Mucosa of stomach (tissue), 1 donor: ENCODE results near the gene SVIL.

ENCODE experiments used
- H3K27me3 ChIP-seq: one replicate; pipeline ENCODE4 v1.7.0; 2013; ENCODE audit warnings: mild to moderate bottlenecking, low read length; ENCODE audit not compliant: control insufficient read depth, insufficient read depth
- H3K36me3 ChIP-seq: one replicate; pipeline ENCODE4 v1.7.0; 2013; ENCODE audit warnings: low read length; ENCODE audit not compliant: control insufficient read depth, insufficient read depth
- H3K4me1 ChIP-seq: one replicate; pipeline ENCODE4 v1.7.0; 2013; ENCODE audit warnings: mild to moderate bottlenecking, low read length; ENCODE audit not compliant: control insufficient read depth, insufficient read depth
- H3K4me3 ChIP-seq: one replicate; pipeline ENCODE4 v1.7.0; 2013; ENCODE audit warnings: low read length
- H3K9ac ChIP-seq: one replicate; pipeline ENCODE4 v1.7.0; 2013; ENCODE audit warnings: mild to moderate bottlenecking, low read length, moderate library complexity
- H3K9me3 ChIP-seq: one replicate; pipeline ENCODE4 v1.7.0; 2013; ENCODE audit warnings: mild to moderate bottlenecking, low read length, moderate library complexity; ENCODE audit not compliant: control insufficient read depth
- donor health status: Pancreatic carcinoma.

Gene SVIL

DNA sequence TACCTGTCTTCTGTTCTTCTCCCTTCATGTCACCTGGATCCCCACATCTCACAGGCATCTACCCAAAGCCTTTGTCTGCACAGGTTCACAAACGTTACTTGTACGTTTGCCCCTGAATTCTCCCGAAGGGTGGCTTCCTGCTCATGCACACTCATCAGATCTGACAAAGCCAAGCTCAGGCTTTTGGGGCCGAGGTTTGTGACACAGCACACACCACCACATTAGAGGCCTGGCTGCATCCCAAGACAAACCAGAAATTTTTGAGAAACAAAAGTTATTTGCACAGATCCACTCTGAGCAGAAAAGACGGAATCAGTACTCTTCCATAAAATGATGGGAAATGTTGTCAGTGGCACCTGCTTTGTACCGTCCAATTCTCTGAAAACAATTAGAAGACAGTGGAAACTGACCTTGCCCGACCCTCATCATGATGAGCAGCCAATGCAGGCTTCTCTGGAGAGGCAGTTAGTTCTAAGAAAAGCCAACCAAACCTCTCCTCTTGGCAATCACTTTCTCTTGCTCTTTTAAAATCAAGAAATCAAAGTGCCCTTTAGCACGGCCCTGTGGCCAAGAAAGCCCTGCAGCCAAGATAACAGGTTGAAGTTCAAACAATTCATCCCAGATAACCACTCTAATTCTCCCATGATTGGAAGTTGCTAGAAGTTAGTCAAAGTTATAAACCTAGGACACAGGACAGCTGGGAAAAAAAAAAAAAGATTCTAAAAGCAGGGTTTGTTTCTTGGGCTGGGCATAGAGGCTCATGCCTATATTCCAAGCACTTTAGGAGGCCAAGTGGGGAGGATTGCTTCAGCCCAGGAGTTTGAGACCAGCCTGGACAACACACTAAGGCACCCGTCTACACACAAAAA is 13.6 kb upstream of the SVIL start:
- H3K9ac ChIP-seq: no peak overlapping the region
- no peaks in the 10 kb centered on the region for H3K9me3 ChIP-seq
- peaks cover 39% of the 10 kb centered on the region for H3K4me1 ChIP-seq
- H3K27me3 ChIP-seq: no peaks in the 10 kb centered on the region
- no peak overlapping the region for H3K4me3 ChIP-seq
- no peaks in the 10 kb centered on the region for H3K36me3 ChIP-seq

DNA sequence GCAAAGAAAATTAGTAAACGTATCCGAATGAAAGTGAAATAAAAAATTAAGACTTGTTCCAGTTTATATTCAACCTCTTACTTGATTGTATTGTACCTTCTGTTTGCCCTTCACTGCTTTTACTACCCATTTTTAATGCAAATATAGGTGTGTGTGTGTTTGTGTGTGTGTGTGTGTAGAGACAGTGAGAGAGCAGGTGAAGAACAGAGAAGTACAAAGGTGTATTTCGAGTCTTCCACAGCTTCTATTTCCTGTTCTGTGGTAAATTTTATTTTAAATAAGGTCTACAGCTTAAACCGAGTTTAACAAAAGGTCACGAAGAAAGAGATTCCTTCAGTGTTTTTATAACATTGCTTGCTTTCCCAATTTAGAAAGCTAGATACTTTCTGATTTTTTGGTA is 12.7 kb upstream of the SVIL start:
- Histone ChIP-seq H3K36me3 (no peaks in the 10 kb centered on the region), H3K4me1 (peaks cover 39% of the 10 kb centered on the region), H3K9me3 (no peaks in the 10 kb centered on the region), H3K27me3 (no peaks in the 10 kb centered on the region), H3K9ac (no peak overlapping the region), H3K4me3 (no peak overlapping the region)

DNA sequence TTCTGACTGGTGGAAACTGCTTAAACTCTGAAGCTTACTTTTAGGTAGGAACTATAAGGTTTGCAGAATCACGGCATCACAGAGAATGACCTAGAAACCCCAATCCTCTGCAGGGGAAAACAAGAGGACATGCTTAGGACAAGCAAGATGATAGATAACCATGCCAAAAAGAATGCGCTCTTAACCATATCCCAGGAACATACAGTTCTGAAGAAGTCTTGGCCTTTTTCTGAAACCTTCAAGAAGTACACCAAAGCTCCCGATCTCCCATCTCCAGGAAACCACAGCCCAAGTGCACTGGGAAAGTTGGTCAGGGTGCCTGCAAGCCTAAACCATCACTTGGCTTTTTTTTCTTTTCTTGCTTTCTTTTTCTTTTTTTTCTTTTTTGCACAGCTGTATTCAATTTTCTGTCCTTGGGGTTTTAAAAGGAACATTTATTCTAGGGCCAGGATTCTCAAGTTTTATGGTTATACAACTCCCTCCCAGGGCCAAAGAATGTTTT is 12.2 kb upstream of the SVIL start:
- Histone ChIP-seq H3K4me3 (no peak overlapping the region), H3K27me3 (no peaks in the 10 kb centered on the region), H3K9ac (no peak overlapping the region), H3K36me3 (no peaks in the 10 kb centered on the region), H3K4me1 (peaks cover 39% of the 10 kb centered on the region), H3K9me3 (no peaks in the 10 kb centered on the region)

DNA sequence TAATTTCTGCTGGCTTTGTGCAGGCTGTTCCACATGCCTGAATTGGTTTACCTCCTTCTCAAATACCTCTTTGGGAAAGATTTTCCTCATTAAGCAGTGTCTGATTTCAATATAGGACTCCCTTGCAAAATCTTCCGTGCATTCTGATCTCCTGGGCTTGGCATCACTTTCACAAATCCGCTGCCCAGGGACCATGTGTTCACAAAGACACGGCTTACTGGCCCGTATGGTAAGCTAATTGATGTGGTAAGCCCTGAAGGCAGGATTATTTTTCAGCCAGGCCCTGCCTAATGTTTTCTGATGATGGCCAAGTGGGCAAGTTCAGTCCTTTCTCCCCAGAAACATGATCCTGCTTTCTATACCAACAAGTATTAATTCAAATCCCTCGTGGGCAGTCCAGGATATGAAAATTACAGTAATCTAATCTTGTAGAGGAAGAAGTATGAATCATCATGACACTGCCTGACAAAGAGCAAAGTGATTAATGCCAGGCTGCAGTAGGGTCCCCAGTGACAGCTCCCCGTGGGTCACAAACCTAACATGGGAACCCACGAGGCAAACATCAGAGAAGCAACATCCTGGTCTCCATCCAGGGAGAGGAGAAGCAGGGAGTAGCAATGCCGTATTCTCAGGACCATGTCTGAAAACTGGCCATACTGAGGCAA is 11.6 kb upstream of the SVIL start:
- Histone ChIP-seq H3K27me3 (no peaks in the 10 kb centered on the region), H3K4me3 (no peak overlapping the region), H3K9me3 (no peaks in the 10 kb centered on the region), H3K36me3 (no peaks in the 10 kb centered on the region), H3K9ac (no peak overlapping the region), H3K4me1 (peaks cover 39% of the 10 kb centered on the region)

DNA sequence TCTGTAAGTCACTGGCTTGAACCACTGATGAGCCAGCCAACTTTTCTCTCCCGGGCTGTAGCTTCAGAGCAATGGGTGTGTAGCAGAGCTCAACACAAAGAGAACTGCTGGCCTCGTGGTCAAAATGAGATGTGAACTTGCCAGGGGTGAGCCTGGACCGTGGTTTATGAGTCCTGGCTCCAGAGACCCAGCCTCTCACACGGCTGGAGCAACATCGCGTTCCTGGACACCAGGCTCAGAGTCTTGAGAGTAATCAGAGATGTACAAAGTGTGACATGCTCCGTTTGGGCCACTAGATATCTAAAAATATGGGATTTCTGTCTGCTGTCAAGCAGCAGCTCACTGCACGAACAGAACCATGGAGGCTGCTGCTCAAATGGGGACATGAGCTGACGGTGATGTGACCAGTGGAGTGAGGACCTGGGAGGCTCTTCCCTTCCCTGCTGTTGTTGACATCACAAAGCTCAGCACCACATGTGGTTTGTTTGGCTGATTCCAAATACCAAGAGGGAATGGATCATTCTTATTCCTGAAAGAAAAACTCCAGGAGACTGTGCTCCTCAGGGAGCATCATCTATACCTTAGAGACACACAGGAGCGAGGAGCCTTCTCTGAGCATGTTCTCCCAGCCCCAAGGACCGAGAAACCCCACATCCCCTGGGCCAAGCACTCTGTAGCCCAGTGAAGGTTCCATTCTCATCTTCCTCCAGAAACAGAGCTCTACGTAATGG is 9.2 kb upstream of the SVIL start:
- Histone ChIP-seq H3K4me1 (peaks cover 33% of the 10 kb centered on the region), H3K9ac (no peak overlapping the region)

DNA sequence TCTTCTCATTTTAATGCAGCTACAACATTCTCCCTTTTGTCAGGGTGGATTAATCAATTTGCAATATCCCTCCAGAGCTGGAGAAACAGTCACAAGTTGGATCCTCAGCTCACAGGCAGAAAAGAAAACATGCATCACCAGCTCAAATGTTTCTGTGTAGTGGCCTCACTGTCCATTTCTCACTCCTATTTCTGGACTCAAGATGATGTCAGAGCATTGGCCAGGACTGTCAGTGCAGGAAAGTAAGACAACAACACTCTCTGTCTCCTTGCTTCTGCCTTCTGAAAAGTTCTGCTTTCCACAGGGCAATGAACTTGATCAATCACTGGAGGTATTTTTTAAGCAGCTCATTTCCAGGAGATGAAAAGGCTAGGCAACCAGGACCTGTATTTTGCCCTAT is 8.2 kb upstream of the SVIL start:
- no peaks in the 10 kb centered on the region for H3K27me3 ChIP-seq

More for the DNA sequence above, 9.2 kb upstream of the SVIL start:
- H3K4me3 ChIP-seq: no peak overlapping the region
- H3K9me3 ChIP-seq: no peaks in the 10 kb centered on the region
- H3K36me3 ChIP-seq: no peaks in the 10 kb centered on the region
- H3K27me3 ChIP-seq: no peaks in the 10 kb centered on the region

DNA sequence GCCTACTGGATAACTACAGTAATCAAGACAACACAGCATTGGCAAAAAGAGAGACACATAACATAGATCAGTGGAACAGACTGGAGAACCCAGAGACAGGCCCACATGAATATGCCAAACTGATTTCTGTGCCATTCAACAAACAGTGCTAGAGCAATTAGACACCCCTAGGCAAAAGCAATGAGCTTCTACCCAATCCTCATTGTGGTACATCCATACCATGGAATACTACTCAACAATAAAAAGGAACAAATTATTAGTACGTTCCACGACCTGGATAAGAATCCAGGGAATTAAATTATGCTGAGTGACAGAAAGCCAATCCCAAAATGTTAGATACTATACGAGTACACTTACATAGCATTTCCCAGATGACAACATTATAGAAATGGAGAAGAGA is 2.8 kb upstream of the SVIL start:
- Histone ChIP-seq H3K4me3 (no peak overlapping the region), H3K27me3 (no peaks in the 10 kb centered on the region)

More for the DNA sequence above, 8.2 kb upstream of the SVIL start:
- no peak overlapping the region for H3K4me3 ChIP-seq
- H3K9ac ChIP-seq: no peak overlapping the region
- H3K4me1 ChIP-seq: peaks cover 24% of the 10 kb centered on the region
- no peaks in the 10 kb centered on the region for H3K9me3 ChIP-seq
- H3K36me3 ChIP-seq: no peaks in the 10 kb centered on the region

DNA sequence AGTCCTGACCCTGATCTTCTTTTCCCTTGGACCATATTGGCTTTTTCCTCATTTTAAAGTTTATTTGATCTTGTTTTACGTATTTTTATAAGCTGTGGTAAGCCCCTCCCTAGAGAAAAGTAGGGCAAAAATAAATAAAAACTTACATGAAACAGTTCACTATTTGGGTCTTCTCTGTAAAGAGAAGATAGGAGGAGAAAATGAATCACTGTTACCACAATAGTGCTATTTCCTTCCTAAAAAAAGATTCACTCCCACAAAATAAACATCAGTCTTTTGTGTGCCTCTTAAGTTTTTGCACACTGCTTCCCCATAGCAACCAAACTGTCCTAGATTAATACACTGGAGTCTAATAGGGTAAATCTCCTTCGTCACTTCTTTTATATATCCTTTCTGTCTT is 1.4 kb upstream of the SVIL start:
- Histone ChIP-seq H3K27me3 (no peaks in the 10 kb centered on the region), H3K9me3 (no peaks in the 10 kb centered on the region), H3K9ac (peak overlapping the region; percentile 7), H3K4me3 (no peak overlapping the region), H3K36me3 (no peaks in the 10 kb centered on the region), H3K4me1 (peaks cover 12% of the 10 kb centered on the region)

More for the DNA sequence above, 2.8 kb upstream of the SVIL start:
- no peaks in the 10 kb centered on the region for H3K9me3 ChIP-seq
- peaks cover 11% of the 10 kb centered on the region for H3K4me1 ChIP-seq
- H3K9ac ChIP-seq: no peak overlapping the region
- H3K36me3 ChIP-seq: no peaks in the 10 kb centered on the region

DNA sequence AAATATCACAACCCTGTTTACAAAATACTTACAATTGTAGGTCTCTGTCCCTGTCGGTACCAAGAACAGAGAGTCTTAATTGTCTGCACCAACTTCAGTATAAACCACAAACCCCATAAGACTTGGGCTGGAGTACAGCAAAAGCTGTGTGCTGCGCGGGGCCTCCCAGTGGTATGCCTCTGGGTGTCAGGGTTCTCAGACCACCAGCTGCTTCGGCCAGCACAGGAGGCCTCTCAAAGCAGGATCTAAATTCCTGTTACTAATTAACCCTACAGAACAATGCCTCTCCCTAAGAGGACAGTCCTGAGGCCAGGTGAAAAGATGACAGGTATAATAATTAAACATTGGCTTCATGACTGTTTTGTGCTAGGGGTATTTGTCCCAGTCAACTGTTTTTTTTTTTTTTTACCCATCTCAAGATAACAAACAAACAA is 957 bp upstream of the SVIL start:
- Histone ChIP-seq H3K27me3 (no peaks in the 10 kb centered on the region), H3K9me3 (no peaks in the 10 kb centered on the region), H3K9ac (peak overlapping the region; percentile 7), H3K36me3 (no peaks in the 10 kb centered on the region), H3K4me1 (peaks cover 17% of the 10 kb centered on the region), H3K4me3 (no peak overlapping the region)

DNA sequence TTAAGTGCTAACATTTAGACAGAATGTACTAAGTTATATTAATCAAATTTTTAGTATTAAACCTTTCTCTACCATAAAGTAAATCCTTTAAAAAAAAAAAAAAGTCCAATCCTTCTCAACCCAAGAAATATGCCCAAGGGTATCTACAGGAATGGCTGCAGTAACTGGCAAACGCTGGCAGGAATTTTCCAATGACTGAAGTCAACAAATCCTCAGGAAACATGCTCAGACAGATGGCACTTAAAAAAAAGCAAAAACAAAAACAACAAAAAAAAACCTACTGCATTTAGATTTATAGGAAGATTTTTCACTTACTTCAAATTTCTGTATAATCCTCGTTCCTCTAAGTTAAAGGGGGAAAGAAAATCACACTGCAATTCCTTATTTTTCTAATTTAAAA is 666 bp downstream of the SVIL start:
- H3K9me3 ChIP-seq: no peaks in the 10 kb centered on the region
- H3K4me1 ChIP-seq: peaks cover 19% of the 10 kb centered on the region
- H3K27me3 ChIP-seq: no peaks in the 10 kb centered on the region
- H3K36me3 ChIP-seq: no peaks in the 10 kb centered on the region
- H3K9ac ChIP-seq: no peak overlapping the region
- no peak overlapping the region for H3K4me3 ChIP-seq

DNA sequence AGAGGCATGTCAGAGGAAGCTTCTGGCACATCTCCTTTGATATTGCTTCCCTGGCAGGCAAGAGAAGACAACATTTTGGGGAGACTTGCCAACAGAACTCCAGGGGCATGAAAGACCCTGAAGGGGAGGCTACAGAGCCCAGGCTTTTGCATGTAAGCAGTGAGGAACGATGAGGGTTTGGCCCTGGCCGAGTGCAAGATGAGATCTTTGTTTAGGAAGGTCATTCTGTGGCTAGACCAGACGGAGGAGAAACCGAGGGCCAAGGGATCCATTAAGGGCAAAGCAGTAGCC is 3.8 kb downstream of the SVIL start:
- Histone ChIP-seq H3K9me3 (no peaks in the 10 kb centered on the region), H3K4me3 (no peak overlapping the region), H3K36me3 (no peaks in the 10 kb centered on the region), H3K9ac (no peak overlapping the region), H3K27me3 (no peaks in the 10 kb centered on the region), H3K4me1 (peaks cover 12% of the 10 kb centered on the region)
